Measurements from ENCODE around the gene CCDC171. TPM values are rescaled to one million over a fixed set of nuclear protein-coding genes. Genes with fewer than 3 reads are reported as not detected.

Gene CCDC171
- total RNA-seq, 1 experiment from 2014 or later = 2.4 TPM

- Histone ChIP-seq H2AK5ac (ENCODE audit: insufficient read length, low read length) (no peak overlapping the region), H2BK5ac (ENCODE audit: insufficient read length, low read length) (no peak overlapping the region), H2BK20ac (ENCODE audit: low read depth, low read length, poor library complexity, severe bottlenecking) (no peak overlapping the region), H3K9ac (ENCODE audit: extremely low read depth, insufficient read length, low read length) (no peak overlapping the region), H2BK120ac (ENCODE audit: low read depth, low read length, poor library complexity, severe bottlenecking) (no peak overlapping the region), H3K14ac (ENCODE audit: insufficient read depth, low read length) (no peak overlapping the region), H4K91ac (ENCODE audit: insufficient read length, low read depth, low read length) (no peak overlapping the region), H3K79me2 (ENCODE audit: insufficient read depth, low read length) (no peaks in the 10 kb centered on the region), H3K18ac (ENCODE audit: insufficient read length, low read depth, low read length) (no peak overlapping the region), H3K9me3 (ENCODE audit: control insufficient read depth, low read depth, low read length) (no peaks in the 10 kb centered on the region), H3K56ac (ENCODE audit: insufficient read length, low read depth, low read length) (no peak overlapping the region), H2BK15ac (ENCODE audit: low read depth, low read length) (no peak overlapping the region), H3K23ac (ENCODE audit: insufficient read length, low read depth, low read length) (no peak overlapping the region), H4K8ac (replicated peaks; ENCODE audit: insufficient read length, low read depth, low read length) (no peak overlapping the region), H3K4ac (ENCODE audit: low read depth, low read length) (no peak overlapping the region), H3K23me2 (ENCODE audit: insufficient read length, low read depth, low read length, poor library complexity, severe bottlenecking) (no peaks in the 10 kb centered on the region), H3K79me1 (ENCODE audit: insufficient read depth, low read depth, low read length, poor library complexity, severe bottlenecking) (no peaks in the 10 kb centered on the region), H4K20me1 (ENCODE audit: control insufficient read depth, insufficient read depth, insufficient read length) (no peaks in the 10 kb centered on the region), H3K4me1 (ENCODE audit: insufficient read depth, low read length) (peaks cover 1% of the 10 kb centered on the region; the same call in 1 of the 2 replicates), H3K4me2 (ENCODE audit: insufficient read depth, insufficient read length, low read length) (no peak overlapping the region), H3K27me3 (ENCODE audit: insufficient read depth, low read length) (no peaks in the 10 kb centered on the region), H4K5ac (ENCODE audit: insufficient read length, low read depth, low read length) (no peak overlapping the region), H2AFZ (ENCODE audit: low read length) (no peak overlapping the region), H3K27ac (ENCODE audit: insufficient read length, low read depth, low read length) (no peak overlapping the region), H3T11ph (ENCODE audit: low read length) (no peak overlapping the region), H2BK12ac (ENCODE audit: insufficient read length, low read depth, low read length) (no peak overlapping the region)
- WGBS (ENCODE audit: extremely low coverage, insufficient read length, low lambda C conversion rate) = no CpG with 5 or more reads among the region's 1 CpG
- Mint-ChIP-seq H3K27ac (no peak overlapping the region), H3K4me3 (no peak overlapping the region), H3K9me3 (no peaks in the 10 kb centered on the region; a peak in 1 of 5 replicates), H3K36me3 (ENCODE audit: insufficient read depth in 1 of 3, low read depth in 3 of 3) (no peaks in the 10 kb centered on the region; a peak in 1 of 7 replicates), H3K27me3 (ENCODE audit: low read depth) (no peaks in the 10 kb centered on the region), H3K4me1 (peaks cover 8 to 12% of the 10 kb centered on the region in 2 experiments)
- no peak for DNase-seq
- no peak for TF ChIP-seq CTCF (conservative IDR thresholded peaks at IDR 0.05)
Measured at GRCh38 chr9:15720861-15721260, 168.0 kb downstream of the CCDC171 start.

Data from H9 (cell line).